H1 (cell line): ENCODE measurements around the gene C1QTNF1. TPM values are rescaled to one million over a fixed set of nuclear protein-coding genes. Genes with fewer than 3 reads are reported as not detected.

ENCODE experiments used
- CBX8 ChIP-seq: fragments of 300-800, 300-1000 bp; sonication (generic); IDR thresholded peaks from 2 replicates; pipeline ENCODE4 v1.7.1; 2016; ENCODE audit warnings: low read depth, low read length, borderline replicate concordance
- CHD1 ChIP-seq: IDR thresholded peaks from 2 replicates; pipeline ENCODE4 v1.6.1; 2012; ENCODE audit warnings: low read depth, low read length, improper control_type of control experiment
- NANOG ChIP-seq: IDR thresholded peaks from 2 replicates; pipeline ENCODE4 v1.6.1; 2011; ENCODE audit warnings: low read length, low read depth, mild to moderate bottlenecking, inconsistent platforms; ENCODE audit not compliant: insufficient read depth, poor library complexity, severe bottlenecking
- SIRT6 ChIP-seq: IDR thresholded peaks from one replicate; pipeline ENCODE4 v1.7.1; 2012; ENCODE audit warnings: low read length, inconsistent platforms
- SRF ChIP-seq: IDR thresholded peaks from 2 replicates; pipeline ENCODE4 v1.6.1; 2011; ENCODE audit warnings: mild to moderate bottlenecking, low read depth, low read length, moderate library complexity
- ZNF274 ChIP-seq: IDR thresholded peaks from 2 replicates; pipeline ENCODE4 v1.7.0; 2012; ENCODE audit warnings: low read length, borderline replicate concordance; ENCODE audit errors: extremely low read depth
- polyA plus RNA-seq, 7 experiments: library from polyadenylated mRNA; depleted of rRNA in 3 of 7; stranded (reverse) in 5 of 7; unstranded in 2 of 7; fragments of >200 nt in 5 of 7; fragments of 200-250 nt in 2 of 7; gene quantifications; 1 replicate in 5 of 7; 2 replicates in 1 of 7; 4 replicates in 1 of 7; pipeline versions ENCODE4 v1.2.1 to v1.2.3, GENCODE V29; 2011 to 2013; ENCODE audit warnings: missing spikeins in 2 of 7, mixed read lengths in 2 of 7
- total RNA-seq: library from RNA; stranded (reverse); fragmentation: NEBNext Ultra II Directional; extraction: Animal tissue kit (Norgen Biotek cat#: 25700); gene quantifications from 2 replicates; pipeline ENCODE4 v1.2.1, GENCODE V29; 2021

Gene C1QTNF1
- total and polyA plus RNA-seq, 2 of the 8 experiments (the other 6 are each of a cell fraction or from before 2014, with no cell fraction given), result 1.5 to 2.5 TPM

DNA sequence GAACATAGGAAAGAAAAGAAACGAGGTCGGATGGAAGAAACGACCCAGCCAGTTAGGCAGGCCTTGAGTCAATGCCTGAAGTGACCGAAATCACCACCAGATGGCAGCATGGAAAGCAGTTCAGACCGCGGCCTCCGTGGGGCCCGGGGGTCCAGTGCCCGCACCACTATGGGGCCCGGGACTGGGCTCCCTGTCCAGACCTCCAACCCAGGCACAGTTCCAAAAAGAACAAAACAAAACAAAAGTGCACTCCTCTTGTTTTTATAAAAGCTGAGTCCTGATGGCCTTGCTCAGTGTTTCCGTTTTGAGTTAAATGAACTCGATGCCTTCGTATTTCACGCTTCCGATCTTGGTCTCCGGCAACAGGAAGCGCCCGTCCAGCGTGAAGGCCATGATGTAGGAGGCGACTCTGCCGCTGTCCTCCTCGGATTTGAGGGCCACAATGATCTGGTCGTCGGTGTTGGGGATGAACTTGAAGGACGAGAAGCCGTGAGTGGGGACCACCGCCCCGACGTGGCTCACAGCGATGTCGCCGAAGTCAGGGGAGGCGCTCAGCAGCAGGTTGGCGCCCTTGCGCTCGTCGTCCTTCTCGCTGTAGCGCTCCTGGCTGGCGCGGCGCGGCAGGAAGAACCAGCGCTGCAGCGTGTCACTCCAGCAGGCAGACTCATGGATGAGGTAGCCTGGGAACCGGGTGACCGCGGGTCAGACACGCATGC, 30.6 kb upstream of the C1QTNF1 start (continued):
- TF ChIP-seq CHD1, result no peak
- no peak for TF ChIP-seq SIRT6
- no peak for TF ChIP-seq ZNF274
- TF ChIP-seq SRF, result no peak
- no peak for TF ChIP-seq CBX8
- TF ChIP-seq NANOG, result no peak
